HUES6 (cell line): ENCODE results near the gene COG8.

Experiments
- H3K27ac ChIP-seq: 2 replicates; pipeline ENCODE4 v1.7.0; 2013; ENCODE audit warnings: low read depth, mild to moderate bottlenecking, low read length, inconsistent platforms
- H3K27me3 ChIP-seq: 2 replicates; pipeline ENCODE4 v1.6.1; 2013; ENCODE audit warnings: low read length; ENCODE audit not compliant: control insufficient read depth, insufficient read depth
- H3K36me3 ChIP-seq: 2 replicates; pipeline ENCODE4 v1.6.1; 2013; ENCODE audit warnings: low read length; ENCODE audit not compliant: control insufficient read depth, insufficient read depth
- H3K4me1 ChIP-seq: 2 replicates; pipeline ENCODE4 v1.6.1; 2013; ENCODE audit warnings: low read length; ENCODE audit not compliant: control insufficient read depth, insufficient read depth
- H3K4me3 ChIP-seq: 2 replicates; pipeline ENCODE4 v1.5.1; 2013; ENCODE audit warnings: low read depth, low read length
- H3K9ac ChIP-seq: one replicate; pipeline ENCODE4 v1.6.1; 2013; ENCODE audit warnings: mild to moderate bottlenecking, low read length
- H3K9me3 ChIP-seq: 2 replicates; pipeline ENCODE4 v1.6.1; 2013; ENCODE audit warnings: low read depth, low read length; ENCODE audit not compliant: control insufficient read depth, insufficient read depth

The COG8 gene

GRCh38 chr16:69285240-69285639 lies 54.1 kb downstream of the COG8 start:
- H3K9ac ChIP-seq, result no peak overlapping the region
- H3K27me3 ChIP-seq, result no peaks in the 10 kb centered on the region
- no peaks in the 10 kb centered on the region for H3K4me1 ChIP-seq
- no peaks in the 10 kb centered on the region for H3K9me3 ChIP-seq
- H3K36me3 ChIP-seq, result peaks cover 9% of the 10 kb centered on the region
- no peak overlapping the region for H3K4me3 ChIP-seq
- no peak overlapping the region for H3K27ac ChIP-seq

DNA sequence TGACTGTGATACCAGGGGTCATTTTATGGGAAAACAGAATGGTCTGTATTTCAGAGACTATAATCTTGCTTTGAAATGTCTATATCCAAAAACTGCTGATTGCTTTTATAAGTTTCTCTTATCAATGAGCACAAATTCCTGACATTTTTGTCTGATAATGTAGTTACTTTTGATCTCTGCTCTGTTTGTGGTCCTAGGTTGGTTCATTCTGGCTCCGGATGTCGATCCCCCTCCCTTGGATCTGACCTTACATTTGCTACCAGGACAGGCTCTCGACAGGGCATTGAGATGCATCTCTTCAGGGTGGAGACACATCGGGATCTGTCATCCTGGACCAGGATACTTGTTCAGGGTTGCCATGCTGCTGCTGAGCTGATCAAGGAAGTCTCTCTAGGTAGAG lies 55.5 kb downstream of the COG8 start:
- Histone ChIP-seq H3K27me3 (no peaks in the 10 kb centered on the region), H3K9ac (no peak overlapping the region), H3K9me3 (no peaks in the 10 kb centered on the region), H3K27ac (no peak overlapping the region), H3K4me1 (no peaks in the 10 kb centered on the region), H3K36me3 (peaks cover 9% of the 10 kb centered on the region), H3K4me3 (no peak overlapping the region)

DNA sequence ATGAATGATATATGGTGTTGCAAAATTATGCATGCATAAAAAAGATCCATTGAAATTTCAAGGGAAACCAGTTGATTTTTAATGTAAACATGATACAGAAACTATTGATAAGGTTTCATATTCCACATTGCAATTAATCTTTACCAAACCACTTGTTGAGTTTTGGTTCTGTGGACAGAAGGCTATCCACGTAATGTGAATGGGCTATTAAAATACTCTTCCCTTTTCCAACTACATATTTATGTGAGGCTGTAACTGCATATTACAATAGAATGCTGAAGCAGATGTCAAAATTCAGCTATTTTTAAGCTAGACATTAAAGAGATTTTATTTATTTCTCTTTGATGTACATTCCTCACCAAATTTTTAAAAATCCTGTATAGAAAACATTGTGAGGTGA lies 62.0 kb downstream of the COG8 start:
- no peak overlapping the region for H3K27ac ChIP-seq
- no peaks in the 10 kb centered on the region for H3K4me1 ChIP-seq
- peaks cover 6% of the 10 kb centered on the region; the same call in 1 of the 2 replicates for H3K36me3 ChIP-seq
- no peak overlapping the region for H3K4me3 ChIP-seq
- no peaks in the 10 kb centered on the region for H3K9me3 ChIP-seq
- H3K27me3 ChIP-seq, result no peaks in the 10 kb centered on the region
- no peak overlapping the region for H3K9ac ChIP-seq
